NCI-H2081 (cell line): ENCODE results near the gene SUPT3H.

ENCODE experiments used
- DNase-seq, 2 experiments: peaks; one replicate each; lab custom pipeline; 2025; lab: John Stamatoyannopoulos, UW

The SUPT3H gene

DNA sequence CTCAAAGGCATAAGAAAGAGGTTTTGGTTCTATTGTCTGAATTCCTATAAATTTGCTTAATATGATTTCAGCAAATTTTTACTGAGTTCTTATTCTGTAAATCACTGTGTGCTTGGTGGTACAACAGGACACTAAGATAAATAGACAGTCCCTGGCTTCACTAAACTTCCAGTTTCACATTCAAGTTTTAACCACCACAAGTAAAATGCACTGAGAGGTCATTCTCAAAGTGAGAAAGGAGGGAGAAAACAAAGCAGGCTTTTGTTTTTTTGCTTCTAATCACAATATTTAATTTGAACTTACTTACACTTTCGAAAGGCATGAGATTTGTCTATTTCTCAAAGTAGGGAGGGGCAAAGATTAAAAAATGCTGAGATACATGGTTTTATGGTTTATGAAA, 544.5 kb downstream of the SUPT3H start:
- no peak for DNase-seq

DNA sequence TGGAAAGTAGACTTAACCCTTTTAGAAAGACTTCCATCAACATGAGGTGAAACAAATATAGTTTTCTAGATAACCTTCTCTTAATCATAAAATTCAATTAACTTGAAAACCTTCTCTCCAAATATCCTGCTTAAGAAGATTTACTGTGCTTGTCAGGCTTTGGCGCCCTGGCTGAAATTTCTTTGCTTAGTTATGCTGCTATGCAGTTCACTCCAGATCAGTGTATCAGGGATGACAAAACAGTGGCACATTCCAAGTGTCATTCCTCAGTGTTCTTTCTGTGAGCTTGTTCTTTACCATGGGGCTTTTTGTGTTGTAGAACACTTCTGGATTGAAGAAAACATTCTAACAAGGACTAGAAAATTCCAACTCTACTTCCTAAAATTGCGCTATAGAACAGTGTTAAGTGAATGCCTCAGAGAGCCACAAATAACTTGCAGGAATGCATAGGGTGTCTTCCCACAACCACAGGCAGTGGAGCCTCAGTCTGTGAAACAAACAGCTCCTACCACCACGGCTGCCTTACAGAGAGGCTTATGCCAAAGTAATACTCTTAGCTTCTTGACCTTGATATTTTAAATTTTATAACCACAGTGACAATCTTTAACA, 546.6 kb downstream of the SUPT3H start:
- no peak for DNase-seq

DNA sequence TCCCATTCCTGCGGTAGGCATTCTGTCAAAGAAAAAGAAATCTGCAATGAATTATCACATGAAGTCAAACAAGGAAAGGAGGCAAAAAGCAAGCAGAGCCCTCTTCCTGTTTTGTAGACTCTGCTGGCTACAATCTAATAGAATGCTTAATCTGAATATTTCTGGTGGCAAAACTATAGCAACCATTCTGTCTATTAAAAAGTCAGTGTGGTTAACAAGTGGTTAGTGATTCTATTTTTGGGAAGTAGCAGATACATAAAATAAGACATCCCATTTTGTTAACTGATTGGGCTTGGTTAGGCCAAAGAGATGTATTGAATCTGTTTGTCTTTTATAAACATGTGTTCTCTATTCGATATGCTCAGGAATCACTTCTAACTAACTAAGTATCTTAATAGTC, 547.9 kb downstream of the SUPT3H start:
- DNase-seq, result no peak

DNA sequence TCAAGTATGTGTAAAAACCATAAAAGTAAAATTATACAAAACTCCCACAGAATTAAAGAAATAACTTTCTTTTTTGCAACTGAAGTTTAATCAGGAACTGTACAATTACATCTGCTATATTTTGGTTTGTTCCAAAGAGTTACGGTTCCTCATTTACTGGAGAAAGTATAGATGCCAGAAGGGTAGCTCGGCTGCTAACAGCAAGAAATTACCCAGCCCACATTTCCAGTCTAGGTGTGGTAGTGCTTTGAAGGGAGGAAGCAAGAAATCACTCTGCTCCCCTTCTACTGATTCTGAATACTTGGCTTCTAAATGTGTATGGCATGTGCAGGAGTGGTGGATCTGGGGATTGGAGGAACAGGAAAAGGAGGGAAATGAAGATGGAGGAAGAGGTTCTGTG, 549.0 kb downstream of the SUPT3H start:
- DNase-seq, result no peak

DNA sequence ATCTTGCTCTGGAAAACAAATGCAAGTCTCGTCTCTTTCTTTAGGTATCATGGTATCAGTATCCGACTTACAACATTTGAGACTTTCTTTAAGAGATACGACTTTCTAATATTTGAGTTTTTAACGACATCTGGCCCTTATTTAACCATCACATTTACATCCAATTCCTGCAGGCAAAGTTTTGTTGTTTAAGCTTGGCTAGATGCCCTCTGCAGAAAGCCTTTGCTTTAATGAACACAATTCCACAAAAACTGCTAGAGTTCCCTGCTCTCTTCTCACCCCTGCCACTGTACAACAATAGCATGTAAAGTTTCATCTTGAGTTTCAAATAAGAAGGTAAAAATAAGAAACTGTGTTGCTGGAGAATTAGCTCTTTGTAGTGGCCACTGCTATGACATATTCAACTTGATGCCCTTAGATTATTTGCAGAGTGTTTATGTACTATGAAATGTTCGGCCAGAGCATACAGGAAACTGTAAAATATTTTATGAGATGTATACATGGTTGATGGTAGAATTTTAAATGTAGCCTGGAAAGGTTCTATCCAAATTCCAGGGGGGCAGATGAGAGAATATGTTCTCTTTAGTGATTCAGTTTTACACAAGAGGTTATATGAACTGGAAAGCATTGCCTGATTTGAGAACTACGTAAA, 551.6 kb downstream of the SUPT3H start:
- no peak for DNase-seq

DNA sequence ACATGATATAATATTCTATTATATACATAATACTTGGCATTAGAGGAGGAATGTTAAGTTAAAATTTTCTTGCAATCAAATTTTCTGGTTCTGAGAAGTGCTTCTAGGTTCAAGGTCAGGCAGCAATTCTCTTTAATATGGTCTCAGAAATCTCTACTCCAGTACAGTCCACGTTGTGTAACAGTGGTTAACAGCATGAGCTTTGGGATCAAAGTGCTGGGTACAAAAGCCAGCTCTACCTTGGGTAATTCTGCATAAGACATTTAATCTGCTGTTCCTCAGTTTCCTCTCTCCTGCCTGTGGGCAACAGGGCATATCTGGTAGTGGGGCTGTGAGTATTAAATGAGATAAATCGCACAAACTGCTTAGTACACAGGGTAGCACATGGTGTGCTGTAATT, 552.5 kb downstream of the SUPT3H start:
- no peak for DNase-seq

DNA sequence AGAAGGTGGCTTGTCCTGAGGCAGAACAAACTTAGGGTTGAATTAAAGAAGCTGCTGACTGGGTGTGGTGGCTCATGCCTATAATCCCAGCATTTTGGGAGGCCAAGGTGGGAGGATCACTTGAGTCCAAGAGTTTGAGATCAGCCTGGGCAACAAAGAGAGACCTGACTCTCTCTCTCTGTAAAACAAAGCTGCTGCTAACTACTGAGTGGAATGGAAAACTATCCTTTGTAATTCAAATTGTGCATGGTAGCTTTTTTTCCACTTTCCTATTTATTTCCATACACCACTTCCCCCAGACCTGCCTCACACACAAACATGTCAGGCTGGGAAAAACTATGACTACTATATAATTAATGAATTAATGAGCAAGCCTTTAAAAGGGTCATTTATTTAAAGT, 553.2 kb downstream of the SUPT3H start:
- no peak for DNase-seq

DNA sequence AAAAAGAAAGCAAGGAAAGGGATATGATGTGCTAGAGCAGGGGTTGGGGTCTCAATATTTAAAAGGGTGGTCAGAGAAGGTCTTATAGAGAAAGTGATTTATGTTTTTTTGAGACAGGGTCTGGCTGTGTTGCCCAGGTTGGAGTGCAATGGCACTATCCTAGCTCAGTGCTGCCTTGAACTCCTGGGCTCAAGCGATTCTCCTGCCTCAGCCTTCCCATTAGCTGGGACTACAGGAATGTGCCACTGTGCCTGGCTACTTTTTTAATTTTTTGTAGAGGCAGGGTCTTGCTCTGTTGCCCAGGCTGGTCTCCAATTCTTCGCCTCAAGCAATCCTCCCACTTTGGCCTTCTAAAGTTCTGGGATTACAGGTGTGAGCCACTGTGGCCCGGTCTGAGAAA, 557.0 kb downstream of the SUPT3H start:
- no peak for DNase-seq

DNA sequence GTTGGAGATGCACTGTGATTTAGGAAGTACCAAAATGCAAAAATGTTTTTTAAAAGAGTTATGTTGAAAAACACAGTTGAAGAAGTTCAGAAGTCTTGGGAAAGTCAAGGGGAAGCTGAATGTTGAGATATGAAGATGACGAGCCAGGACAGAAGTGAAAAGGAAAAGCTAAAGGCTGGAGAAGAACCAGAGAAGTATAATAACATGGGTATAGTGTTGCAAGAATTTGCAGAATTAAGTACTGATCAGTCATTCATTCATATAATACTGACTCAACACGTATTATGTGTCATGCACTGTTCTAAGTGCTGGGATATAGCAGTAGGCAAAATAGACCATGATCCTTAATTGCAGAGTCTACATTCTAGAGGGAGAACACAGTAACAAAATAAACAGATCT, 557.4 kb downstream of the SUPT3H start:
- DNase-seq, result no peak

DNA sequence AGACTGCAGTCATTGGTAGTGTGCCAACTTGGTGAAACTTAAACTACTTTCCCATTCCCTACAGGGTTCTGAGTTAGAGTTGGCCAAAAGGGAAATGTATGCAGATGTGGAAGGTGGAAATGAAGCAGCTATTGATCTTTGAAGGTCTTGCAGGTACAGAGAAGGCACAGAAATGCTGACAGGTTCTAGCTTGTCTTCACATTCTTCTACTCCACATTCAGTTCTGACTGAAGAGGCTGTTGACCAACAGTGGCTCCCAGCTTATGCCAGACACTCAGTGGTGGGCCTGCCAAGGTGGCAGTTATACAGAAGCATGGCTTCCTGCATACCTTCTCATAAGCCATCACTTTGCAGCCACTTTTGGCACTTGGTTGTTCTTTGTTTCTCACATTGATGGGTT, 566.3 kb downstream of the SUPT3H start:
- DNase-seq, result no peak

DNA sequence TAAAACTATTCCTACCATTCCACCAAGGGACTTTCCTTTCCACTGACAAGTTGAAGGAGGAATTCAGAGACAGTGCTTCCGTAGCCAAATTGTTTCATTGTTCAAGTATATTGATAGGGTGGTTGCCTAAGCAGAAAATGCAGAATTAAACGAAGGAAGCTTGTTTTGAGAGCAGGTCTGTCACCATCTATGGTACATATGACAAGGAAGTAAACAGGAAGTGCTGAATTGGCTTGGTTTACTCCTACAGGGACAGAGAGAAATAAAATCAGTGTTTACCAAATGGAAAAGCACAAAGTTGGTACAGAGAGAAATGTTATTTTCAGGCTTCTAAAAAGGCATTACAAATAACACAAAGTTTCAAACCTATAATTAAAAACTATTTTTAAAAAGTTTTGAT, 568.5 kb downstream of the SUPT3H start:
- no peak for DNase-seq

DNA sequence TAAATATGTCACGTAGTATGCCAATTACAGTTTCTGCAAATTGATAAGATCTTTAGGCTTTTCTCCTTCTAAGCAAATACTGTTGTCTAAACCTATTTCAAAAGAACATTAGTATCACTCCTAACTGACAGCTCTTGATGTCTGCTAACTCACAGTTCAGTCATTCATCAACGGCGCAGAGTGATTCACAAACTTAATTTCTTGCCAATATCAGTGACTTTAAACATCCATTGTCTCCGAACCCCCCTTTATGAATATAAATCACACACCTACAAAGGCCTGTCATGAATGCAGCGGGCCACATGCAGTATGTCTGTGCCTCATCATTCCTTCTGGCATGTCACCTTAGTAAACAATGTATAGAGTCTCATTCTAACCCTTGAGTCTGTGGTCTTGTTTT, 569.6 kb downstream of the SUPT3H start:
- no peak for DNase-seq

DNA sequence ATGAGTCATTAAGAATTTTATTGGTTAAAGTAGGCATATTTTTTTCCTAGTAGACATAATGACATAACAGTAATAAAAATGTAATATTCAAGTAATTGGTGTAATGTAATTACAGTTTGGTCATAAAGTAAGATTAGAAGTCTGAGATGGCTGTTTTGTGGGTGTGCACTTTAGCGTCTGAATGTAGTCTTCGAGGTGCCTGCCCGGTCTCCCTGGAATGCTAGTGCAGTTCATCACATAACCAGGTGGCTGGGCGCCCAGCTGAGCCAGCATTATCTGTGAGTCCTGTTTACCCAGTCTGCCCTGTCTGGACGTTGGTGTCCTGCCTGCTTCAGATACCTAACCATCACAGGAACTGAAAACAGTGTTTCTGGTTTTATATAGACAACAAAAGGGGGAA, 571.1 kb downstream of the SUPT3H start:
- no peak for DNase-seq

DNA sequence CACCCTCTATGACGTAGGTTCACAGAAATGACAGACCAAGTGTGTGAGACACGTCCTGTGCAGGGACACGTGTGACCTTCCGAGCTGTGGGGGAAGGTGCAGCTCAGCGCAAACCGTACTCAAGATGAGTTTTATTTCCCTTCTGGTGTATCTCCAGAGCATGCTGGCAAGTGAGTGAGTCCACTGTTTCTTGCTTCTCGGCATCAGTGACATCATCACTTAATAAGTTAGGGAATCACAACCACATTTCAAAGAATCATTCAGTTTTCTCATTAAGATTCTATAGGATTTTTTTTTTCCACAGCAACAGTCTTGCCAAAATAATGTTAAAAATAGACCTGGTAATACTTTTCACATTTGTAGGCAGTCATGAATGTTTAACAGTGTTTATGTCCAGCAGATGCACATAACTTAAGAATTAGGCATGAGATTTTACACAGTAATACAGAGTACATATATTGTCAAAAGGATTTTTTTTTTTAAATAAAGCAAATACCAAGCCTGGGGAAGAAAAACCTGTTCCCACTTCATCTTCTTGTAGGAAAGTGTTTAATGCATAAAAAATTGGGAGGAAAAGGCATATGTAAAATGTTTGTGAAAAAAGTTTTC, 572.4 kb downstream of the SUPT3H start:
- DNase-seq, result no peak

DNA sequence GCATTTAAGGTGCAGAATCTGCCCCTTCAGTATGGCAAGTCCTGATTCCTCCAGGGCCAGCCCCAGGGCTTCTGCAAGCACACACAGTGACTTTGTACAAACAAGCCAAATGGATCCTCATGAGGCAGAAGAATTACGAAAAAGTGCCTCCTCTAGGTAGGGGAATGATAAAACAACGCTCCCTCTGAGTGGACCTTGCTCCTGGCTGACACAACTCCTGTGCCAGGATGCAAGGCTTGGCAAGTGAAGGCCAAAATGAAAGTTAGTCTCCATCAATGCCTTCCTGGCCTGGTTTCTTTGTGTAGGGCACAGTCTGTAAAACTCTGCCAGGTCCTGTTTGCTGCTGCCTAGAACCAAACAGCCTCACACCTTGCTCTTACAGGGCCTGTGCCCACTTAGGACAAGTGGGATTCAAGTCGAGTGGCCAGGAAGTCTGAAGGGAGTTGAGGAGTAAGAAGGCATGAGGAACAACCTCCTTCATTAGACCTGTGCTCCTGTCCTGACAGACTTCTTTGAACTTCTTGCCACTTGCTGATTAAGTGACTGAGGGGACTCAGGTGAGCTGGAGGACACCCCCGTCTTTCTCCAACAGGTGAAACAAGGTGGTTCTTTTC, 573.1 kb downstream of the SUPT3H start:
- DNase-seq, result no peak

DNA sequence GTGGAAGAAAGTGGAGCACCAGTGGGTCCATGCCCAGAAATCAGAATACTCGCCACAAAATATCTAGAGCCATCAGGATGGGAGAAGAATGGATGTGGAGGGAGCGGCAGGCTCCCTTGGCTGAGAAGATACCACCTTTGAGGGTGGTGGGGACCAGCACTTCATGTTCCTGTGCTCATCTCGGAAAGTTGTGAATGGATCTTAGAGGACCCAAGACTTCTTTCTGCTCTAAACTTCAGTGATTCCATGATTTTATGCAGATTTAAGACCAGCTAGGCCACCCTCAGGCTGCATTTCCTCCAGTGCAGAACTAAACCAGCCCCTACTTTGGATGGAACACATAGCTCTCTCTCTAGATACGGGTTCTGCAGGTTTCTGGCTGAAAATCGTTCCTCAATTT, 573.7 kb downstream of the SUPT3H start:
- DNase-seq, result no peak

DNA sequence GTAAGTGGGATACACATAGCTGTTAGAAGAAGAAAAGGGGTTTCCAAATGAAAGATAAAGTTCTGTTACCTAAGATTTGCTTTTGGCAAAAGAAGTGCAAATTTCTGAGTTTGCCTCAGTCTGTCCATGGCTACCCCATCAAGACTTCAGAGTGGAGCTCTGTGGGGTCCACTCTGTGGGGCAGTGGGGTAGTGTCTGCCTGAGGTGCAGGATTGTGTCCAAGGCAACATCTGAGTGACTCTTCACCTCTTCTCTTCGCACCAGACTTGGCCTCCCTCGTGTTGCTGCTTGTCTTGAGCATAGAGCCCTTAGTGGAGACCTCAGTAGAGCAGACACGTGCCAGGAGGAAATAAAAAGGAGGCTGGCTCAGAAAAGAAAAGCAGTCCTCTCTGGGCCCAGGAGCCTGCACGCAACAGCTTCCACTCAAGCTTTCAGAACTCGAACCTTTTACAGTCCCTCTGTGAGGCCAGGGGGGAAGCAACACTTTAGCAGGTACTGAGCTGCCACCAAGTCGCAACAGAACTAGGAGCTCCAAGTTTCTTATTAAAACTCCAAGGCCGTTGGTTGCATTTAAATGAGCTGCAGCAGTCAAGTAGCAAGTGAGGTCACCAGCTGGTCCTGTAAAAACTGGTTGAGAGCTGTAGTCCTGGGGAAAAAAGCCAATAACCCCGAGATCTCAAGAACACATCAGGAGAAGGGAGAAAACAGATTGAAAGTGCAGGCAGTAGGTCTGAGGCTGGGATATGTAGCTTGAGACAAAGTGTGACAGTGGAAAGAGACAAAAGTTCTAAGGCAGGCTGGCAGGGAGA, 576.7 kb downstream of the SUPT3H start:
- no peak for DNase-seq

DNA sequence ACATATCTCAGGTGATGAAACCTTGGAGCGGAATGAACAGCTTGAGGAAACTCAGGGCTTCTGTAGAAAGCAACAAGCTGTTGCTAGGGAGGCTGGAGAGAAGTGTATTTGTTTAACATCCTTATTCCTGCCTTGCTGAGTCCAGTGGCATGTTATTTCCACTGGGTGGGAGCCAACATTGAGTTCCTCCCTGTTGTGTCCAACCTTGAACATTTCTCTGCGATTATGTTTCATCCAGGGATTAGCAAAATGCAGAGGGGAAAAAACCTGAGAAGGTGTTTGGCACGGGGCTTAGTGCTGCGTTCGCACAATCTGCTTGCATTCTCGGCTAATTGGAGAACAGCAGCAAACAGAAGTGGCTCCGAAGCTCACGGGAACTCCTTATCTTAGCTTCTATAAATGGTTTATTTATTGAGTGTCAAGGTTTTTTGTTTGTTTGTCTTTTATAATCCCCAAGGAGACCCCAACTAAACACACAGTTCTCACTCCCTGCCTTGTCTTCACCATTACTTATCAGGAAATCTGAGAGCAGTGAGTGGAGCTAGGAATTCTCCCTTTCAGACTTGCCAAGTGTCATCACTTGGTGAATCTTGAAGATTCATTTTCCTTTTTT, 577.5 kb downstream of the SUPT3H start:
- peak; percentile 9 to 31 for DNase-seq

DNA sequence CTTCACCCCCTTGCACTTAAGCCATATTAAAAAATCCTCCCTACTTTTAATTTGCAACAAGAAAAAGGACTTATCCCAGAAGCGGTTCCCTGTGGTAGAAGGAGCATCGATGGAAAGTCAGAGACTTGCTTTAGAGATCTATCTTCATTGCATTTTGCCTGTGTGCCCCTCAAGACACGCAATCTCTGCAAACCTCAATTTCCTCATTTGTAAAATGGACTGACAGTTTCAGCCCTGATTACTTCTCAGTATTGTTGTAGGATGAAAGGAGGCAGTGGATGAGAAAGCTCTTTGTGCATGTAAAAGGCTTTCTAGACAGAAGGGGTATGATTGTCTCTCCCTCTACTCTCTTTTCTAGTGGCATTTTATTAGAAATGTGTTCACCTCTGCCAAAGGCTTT, 580.0 kb downstream of the SUPT3H start:
- DNase-seq, result no peak

DNA sequence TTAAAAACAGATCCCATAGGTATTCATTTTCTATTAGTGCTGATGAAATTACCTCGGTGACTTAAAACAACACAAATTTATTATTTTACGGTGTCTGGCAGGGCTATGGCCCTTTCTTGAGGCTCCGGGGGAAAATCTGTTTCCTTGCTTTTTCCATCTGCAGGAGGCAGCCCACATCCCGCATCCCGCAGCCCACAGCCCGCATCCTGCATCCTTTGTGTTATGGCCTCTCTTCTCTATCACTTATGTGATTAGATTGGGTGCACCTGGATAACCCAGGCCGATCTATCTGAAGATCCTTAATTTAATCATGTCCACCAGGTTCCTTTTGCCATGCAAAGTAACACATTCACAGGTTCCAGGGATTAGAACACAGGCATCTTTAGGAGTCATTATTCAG, 582.4 kb downstream of the SUPT3H start:
- DNase-seq, result no peak

DNA sequence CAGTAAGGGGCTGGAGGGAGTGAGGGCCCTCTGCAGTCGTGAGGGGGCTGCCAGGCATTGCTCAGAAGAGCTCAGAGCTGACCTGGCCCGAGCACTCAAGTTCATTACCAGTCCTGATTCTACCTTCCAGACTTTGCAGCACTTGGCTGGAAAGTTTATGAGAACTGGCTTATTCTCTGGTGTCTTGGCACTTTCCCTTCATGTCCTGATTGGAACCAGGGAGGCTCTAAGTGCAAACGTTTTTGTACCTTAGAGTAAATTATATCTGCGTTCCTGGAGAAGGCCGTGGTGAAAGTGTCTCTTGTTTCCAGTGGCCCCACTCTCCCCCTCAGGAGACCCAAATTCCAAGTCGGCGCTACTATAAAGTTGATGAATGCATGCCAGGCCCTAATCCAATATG, 587.9 kb downstream of the SUPT3H start:
- no peak for DNase-seq

DNA sequence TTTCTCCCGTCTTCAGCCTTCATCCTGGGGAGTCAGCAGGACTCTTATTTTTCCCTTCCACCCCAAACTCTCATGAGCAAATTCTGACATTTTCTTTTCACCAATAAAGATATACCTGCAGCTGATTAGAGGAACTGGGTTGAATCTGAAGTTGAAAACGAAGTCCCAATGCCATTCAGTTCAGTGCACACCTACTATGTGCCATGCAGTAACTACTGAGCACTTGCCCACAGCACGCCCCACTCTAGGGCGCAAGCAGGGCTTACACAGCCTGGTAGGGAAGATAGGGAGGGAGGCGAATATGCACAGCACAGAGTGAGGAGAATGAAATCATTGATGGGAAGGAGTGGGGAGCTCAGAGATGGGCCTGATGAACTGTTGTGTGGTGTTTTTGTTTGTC, 588.7 kb downstream of the SUPT3H start:
- DNase-seq, result no peak
